Measurements from ENCODE around the gene TRIM24. TPM values are rescaled to one million over a fixed set of nuclear protein-coding genes. Genes with fewer than 3 reads are reported as not detected.
"Not testable (repeated sequence)": the region's sequence is repeated elsewhere in the genome, so short reads cannot be mapped to it uniquely, and the experiment has no call there.

Gene TRIM24
- total RNA-seq, 1 donor from 2014 or later: 116 TPM

DNA sequence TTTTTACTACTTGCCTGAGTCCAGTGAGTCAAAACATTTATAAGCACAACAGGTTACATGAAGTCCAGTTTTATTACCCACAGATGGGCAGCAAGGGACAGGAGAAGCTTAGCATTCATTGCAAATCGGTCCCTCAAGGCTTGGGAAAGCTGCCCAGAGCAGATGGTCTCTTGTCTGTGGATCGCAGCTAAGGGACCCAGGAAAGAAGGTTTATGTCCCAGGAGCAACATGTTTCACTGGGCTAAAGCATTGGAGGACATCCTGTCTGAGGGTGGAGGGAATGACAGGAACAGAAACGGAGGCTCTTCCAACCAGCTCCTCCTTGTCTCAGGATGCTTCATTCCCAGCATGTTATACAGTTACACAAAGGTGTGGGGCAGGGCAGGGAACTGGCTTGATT lies 39.3 kb downstream of the TRIM24 start:
- H3K36me3 Mint-ChIP-seq: peaks cover 66% of the 10 kb centered on the region

DNA sequence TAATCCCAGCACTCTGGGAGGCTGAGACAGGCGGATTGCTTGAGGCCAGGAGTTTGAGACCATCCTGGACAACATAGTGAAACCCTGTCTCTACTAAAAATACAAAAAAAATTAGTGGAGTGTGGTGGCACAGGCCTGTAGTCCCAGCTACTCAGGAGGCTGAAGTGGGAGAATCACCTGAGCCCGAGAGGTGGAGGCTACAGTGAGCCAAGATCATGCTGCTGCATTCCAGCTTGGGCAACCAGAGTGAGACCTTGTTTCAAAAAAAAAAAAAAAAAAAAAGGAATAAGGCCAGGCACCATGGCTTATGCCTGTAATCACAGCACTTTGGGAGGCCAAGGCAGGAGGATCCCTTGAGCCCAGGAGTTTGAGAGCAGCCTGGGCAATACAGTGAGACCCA lies 40.2 kb downstream of the TRIM24 start:
- H3K27ac Mint-ChIP-seq; H3K9ac ChIP-seq; H2AFZ ChIP-seq (replicated peaks); H3K9me3 ChIP-seq (ENCODE audit: low read depth); H3K27me3 ChIP-seq; H3K4me2 ChIP-seq; H3K4me3 ChIP-seq; H3K27me3 Mint-ChIP-seq (ENCODE audit: insufficient read depth, low read depth); DNase-seq (ENCODE audit: low spot score); H3K4me3 Mint-ChIP-seq: not testable (repeated sequence)
- Histone ChIP-seq H3K4me1 (peaks cover 23% of the 10 kb centered on the region), H4K20me1 (ENCODE audit: low read depth) (peaks cover 86% of the 10 kb centered on the region), H3K27ac (peak overlapping the region; percentile 35), H3F3A (ENCODE audit: low read depth) (peaks cover 41% of the 10 kb centered on the region), H3K36me3 (peaks cover 26% of the 10 kb centered on the region), H3K79me2 (ENCODE audit: low read depth) (peaks cover 100% of the 10 kb centered on the region)
- H3K36me3 Mint-ChIP-seq: peaks cover 64% of the 10 kb centered on the region
- peaks cover 42% of the 10 kb centered on the region for H3K9me3 Mint-ChIP-seq
- peaks cover 17% of the 10 kb centered on the region for H3K4me1 Mint-ChIP-seq

More for the DNA sequence above, 39.3 kb downstream of the TRIM24 start:
- Mint-ChIP-seq H3K27ac (no peak overlapping the region), H3K27me3 (ENCODE audit: insufficient read depth, low read depth) (peaks cover 6% of the 10 kb centered on the region), H3K4me1 (peaks cover 15% of the 10 kb centered on the region), H3K4me3 (no peak overlapping the region), H3K9me3 (peaks cover 44% of the 10 kb centered on the region)
- H3K4me1 ChIP-seq: peaks cover 23% of the 10 kb centered on the region
- no peak for DNase-seq (ENCODE audit: low spot score)
- no peak overlapping the region for H2AFZ ChIP-seq (replicated peaks)
- peaks cover 93% of the 10 kb centered on the region for H4K20me1 ChIP-seq (ENCODE audit: low read depth)
- peak overlapping the region; percentile 75 for H3K27ac ChIP-seq
- H3K79me2 ChIP-seq (ENCODE audit: low read depth): peaks cover 100% of the 10 kb centered on the region
- H3K27me3 ChIP-seq: no peaks in the 10 kb centered on the region
- peak overlapping the region; percentile 27 for H3K4me2 ChIP-seq
- no peak overlapping the region for H3K9ac ChIP-seq
- TF ChIP-seq EZH2phosphoT487 (IDR thresholded peaks at IDR 0.05) (no peak), CTCF (IDR thresholded peaks at IDR 0.05) (no peak)
- H3K36me3 ChIP-seq: peaks cover 24% of the 10 kb centered on the region
- no peaks in the 10 kb centered on the region for H3K9me3 ChIP-seq (ENCODE audit: low read depth)
- H3F3A ChIP-seq (ENCODE audit: low read depth): peaks cover 43% of the 10 kb centered on the region
- H3K4me3 ChIP-seq: no peak overlapping the region

DNA sequence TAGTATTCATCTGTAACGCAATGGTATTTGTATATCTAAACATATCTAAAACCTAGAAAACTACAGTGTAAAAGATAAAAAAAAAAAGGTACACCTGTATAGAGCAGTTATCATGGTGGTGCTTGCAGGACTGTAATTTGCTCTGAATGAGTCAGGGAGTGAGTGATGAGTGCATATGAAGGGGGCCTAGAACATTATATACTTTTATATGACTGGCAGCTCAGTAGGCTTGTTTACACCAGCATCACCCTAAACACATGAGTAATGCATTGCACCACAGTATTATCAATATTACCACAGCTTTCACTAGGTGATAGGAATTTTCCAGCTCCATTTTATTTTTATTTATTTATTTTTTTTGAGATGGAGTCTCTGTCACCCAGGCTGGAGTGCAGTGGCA lies 40.8 kb downstream of the TRIM24 start:
- H4K20me1 ChIP-seq (ENCODE audit: low read depth): peaks cover 87% of the 10 kb centered on the region
- TF ChIP-seq EZH2 (IDR thresholded peaks at IDR 0.05): no peak
- TF ChIP-seq EZH2phosphoT487 (IDR thresholded peaks at IDR 0.05): no peak
- TF ChIP-seq CTCF (IDR thresholded peaks at IDR 0.05): no peak
- H3K79me2 ChIP-seq (ENCODE audit: low read depth): peaks cover 100% of the 10 kb centered on the region

DNA sequence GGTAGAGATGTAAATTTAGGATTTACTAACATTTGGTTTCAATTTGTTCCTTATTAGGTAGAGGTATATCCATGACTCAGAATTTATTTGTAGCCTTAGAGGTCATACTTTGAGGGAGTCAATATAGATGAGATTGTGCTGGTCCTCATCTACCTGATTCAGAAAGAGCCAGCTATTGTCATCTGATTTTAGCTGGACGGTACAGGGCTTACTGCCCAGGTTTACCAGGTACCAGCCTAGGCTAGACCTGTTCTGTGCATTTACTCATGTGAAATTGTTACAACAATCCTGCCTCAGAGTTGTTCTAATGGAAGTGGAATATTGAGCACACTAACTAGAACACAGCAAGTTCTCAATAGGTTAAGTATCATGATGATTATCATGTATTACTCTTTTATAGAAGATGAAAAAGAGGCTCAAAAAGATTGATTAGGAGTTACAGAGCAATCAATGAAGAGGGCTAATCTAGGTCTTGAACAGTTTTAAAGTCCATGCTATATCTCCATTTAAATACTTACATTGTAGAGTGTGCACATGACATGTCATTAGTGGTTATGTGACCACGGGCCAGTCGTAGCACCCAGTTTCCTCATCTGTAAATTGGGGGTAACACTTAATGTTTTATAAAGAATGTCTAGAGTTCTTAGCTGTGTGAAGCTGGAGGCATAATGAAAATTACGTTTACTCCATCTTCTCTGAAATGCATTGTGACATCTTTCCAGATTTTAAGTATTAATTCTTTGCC lies 42.1 kb downstream of the TRIM24 start:
- Mint-ChIP-seq H3K4me3 (no peak overlapping the region), H3K9me3 (peaks cover 37% of the 10 kb centered on the region), H3K36me3 (peaks cover 65% of the 10 kb centered on the region), H3K27ac (no peak overlapping the region), H3K27me3 (ENCODE audit: insufficient read depth, low read depth) (peaks cover 2% of the 10 kb centered on the region), H3K4me1 (peaks cover 20% of the 10 kb centered on the region)
- TF ChIP-seq EZH2phosphoT487 (IDR thresholded peaks at IDR 0.05) (no peak), EZH2 (IDR thresholded peaks at IDR 0.05) (no peak), CTCF (IDR thresholded peaks at IDR 0.05) (no peak)
- peaks cover 100% of the 10 kb centered on the region for H3K79me2 ChIP-seq (ENCODE audit: low read depth)
- H3K27ac ChIP-seq: peak overlapping the region; percentile 51
- no peak overlapping the region for H3K9ac ChIP-seq
- no peak overlapping the region for H2AFZ ChIP-seq (replicated peaks)
- no peak overlapping the region for H3K4me3 ChIP-seq
- peaks cover 22% of the 10 kb centered on the region for H3K36me3 ChIP-seq
- peaks cover 35% of the 10 kb centered on the region for H3F3A ChIP-seq (ENCODE audit: low read depth)
- DNase-seq (ENCODE audit: low spot score): no peak
- H3K4me2 ChIP-seq: peak overlapping the region; percentile 34
- peaks cover 84% of the 10 kb centered on the region for H4K20me1 ChIP-seq (ENCODE audit: low read depth)
- peaks cover 23% of the 10 kb centered on the region for H3K4me1 ChIP-seq
- no peaks in the 10 kb centered on the region for H3K9me3 ChIP-seq (ENCODE audit: low read depth)
- no peaks in the 10 kb centered on the region for H3K27me3 ChIP-seq

More for the DNA sequence above, 40.8 kb downstream of the TRIM24 start:
- no peak overlapping the region for H3K4me3 Mint-ChIP-seq
- Histone ChIP-seq H3K4me3 (no peak overlapping the region), H3K27ac (no peak overlapping the region), H3K4me1 (peaks cover 23% of the 10 kb centered on the region), H3K4me2 (no peak overlapping the region), H3K36me3 (peaks cover 28% of the 10 kb centered on the region), H3F3A (ENCODE audit: low read depth) (peaks cover 43% of the 10 kb centered on the region), H3K9ac (no peak overlapping the region), H3K9me3 (ENCODE audit: low read depth) (no peaks in the 10 kb centered on the region), H2AFZ (replicated peaks) (no peak overlapping the region), H3K27me3 (no peaks in the 10 kb centered on the region)
- H3K27me3 Mint-ChIP-seq (ENCODE audit: insufficient read depth, low read depth): peaks cover 5% of the 10 kb centered on the region
- H3K9me3 Mint-ChIP-seq: peaks cover 38% of the 10 kb centered on the region
- H3K36me3 Mint-ChIP-seq: peaks cover 64% of the 10 kb centered on the region
- no peak overlapping the region for H3K27ac Mint-ChIP-seq
- peaks cover 17% of the 10 kb centered on the region for H3K4me1 Mint-ChIP-seq
- DNase-seq (ENCODE audit: low spot score): no peak

All from neural progenitor cell (in vitro differentiated cells).